K562 (cell line): ENCODE measurements around the gene TADA2A.

Experiments used
- CBFB ChIP-seq: sonication (generic); formaldehyde crosslinking; IDR thresholded peaks from 2 replicates; pipeline ENCODE4 v1.4.0; 2020; ENCODE audit warnings: mild to moderate bottlenecking, missing genetic modification reagents
- EZH2 ChIP-seq: IDR thresholded peaks from 2 replicates; pipeline ENCODE4 v1.6.1; 2012; ENCODE audit warnings: low read depth, mild to moderate bottlenecking, inconsistent platforms, low read length, borderline replicate concordance
- FOXJ2 ChIP-seq: fragments of 200-800 bp; sonication (Bioruptor generic); IDR thresholded peaks from 2 replicates; pipeline ENCODE4 v1.6.1; 2016; ENCODE audit warnings: missing genetic modification characterization, missing compliant biosample characterization
- FOXP1 ChIP-seq: sonication (generic); formaldehyde crosslinking; IDR thresholded peaks from 2 replicates; pipeline ENCODE4 v1.8.0; 2022; ENCODE audit warnings: mild to moderate bottlenecking, missing genetic modification reagents
- NCOA6 ChIP-seq: fragments of 450-650 bp; IDR thresholded peaks from 2 replicates; pipeline ENCODE4 v1.6.1; 2017; ENCODE audit warnings: mild to moderate bottlenecking
- NRF1 ChIP-seq, 2 experiments: fragments of 450-650 bp; IDR thresholded peaks in 1 of 2; conservative IDR thresholded peaks in 1 of 2; 2 replicates each; pipeline ENCODE4 v1.6.1; 2014; ENCODE audit warnings: mild to moderate bottlenecking in 2 of 2
- RAD51 ChIP-seq: fragments of 450-650 bp; IDR thresholded peaks from 2 replicates; pipeline ENCODE4 v1.7.1; 2016; ENCODE audit warnings: low read depth, mild to moderate bottlenecking, borderline replicate concordance
- RBM25 ChIP-seq: fragments of 200-400 bp; formaldehyde crosslinking; IDR thresholded peaks from 2 replicates; pipeline ENCODE4 v1.6.1; 2018; ENCODE audit warnings: low read length, low read depth, moderate library complexity; ENCODE audit not compliant: severe bottlenecking
- SRF ChIP-seq, 2 experiments: fragments of 250-450, 450-650 bp in 1 of 2; sonication (Bioruptor Pico) in 1 of 2; sonication (generic) in 1 of 2; formaldehyde crosslinking; IDR thresholded peaks; 2 replicates each; pipeline versions ENCODE4 v1.5.0 to v1.5.1; 2020 to 2022; ENCODE audit warnings: mild to moderate bottlenecking in 1 of 2, missing genetic modification reagents in 1 of 2
- TAF1 ChIP-seq: IDR thresholded peaks from 2 replicates; pipeline ENCODE4 v1.6.1; 2011; ENCODE audit warnings: mild to moderate bottlenecking, low read length, moderate library complexity; ENCODE audit not compliant: insufficient read depth, control insufficient read depth, severe bottlenecking; ENCODE audit errors: extremely low read depth
- ZNF174 ChIP-seq: fragments of 250-450 bp; sonication (Bioruptor Pico); IDR thresholded peaks from 2 replicates; pipeline ENCODE4 v1.4.0; 2020; ENCODE audit warnings: mild to moderate bottlenecking

DNA sequence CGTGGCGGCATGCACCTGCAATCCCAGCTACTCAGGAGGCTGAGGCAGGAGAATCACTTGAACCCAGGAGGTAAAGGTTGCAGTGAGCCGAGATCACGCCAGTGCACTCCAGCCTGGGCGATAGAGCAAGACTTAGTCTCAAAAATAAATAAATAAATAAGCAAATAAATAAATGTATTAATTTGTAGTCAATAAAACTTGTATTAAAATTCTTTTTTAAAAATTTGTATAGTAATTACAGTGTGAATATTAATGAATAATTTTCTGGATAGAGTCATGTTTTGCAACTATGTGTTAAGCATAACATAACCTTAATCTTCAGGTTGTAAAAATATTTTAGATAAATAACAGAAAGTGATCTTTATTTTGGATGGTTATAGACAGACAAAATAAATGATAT lies 55.8 kb downstream of the TADA2A start:
- TF ChIP-seq SRF (CRISPR knock-in tag; IDR thresholded peaks at IDR 0.05), result no peak
- TF ChIP-seq FOXP1 (CRISPR knock-in tag), result no peak
- TF ChIP-seq EZH2, result no peak
- TF ChIP-seq FOXJ2, result no peak
- TF ChIP-seq NRF1 (conservative IDR thresholded peaks at IDR 0.05 in 1 of 2, IDR thresholded peaks at IDR 0.05 in 1 of 2), result no peak
- TF ChIP-seq RAD51, result no peak
- TF ChIP-seq RBM25, result no peak
- no peak for TF ChIP-seq NCOA6
- TF ChIP-seq ZNF174, result no peak
- TF ChIP-seq CBFB (CRISPR knock-in tag), result no peak
- TF ChIP-seq TAF1, result no peak
